Measurements from ENCODE around the gene CGRRF1. TPM values are rescaled to one million over a fixed set of nuclear protein-coding genes. Genes with fewer than 3 reads are reported as not detected.

Gene CGRRF1
- total RNA-seq, 1 experiment from 2014 or later = 14.1 TPM

DNA sequence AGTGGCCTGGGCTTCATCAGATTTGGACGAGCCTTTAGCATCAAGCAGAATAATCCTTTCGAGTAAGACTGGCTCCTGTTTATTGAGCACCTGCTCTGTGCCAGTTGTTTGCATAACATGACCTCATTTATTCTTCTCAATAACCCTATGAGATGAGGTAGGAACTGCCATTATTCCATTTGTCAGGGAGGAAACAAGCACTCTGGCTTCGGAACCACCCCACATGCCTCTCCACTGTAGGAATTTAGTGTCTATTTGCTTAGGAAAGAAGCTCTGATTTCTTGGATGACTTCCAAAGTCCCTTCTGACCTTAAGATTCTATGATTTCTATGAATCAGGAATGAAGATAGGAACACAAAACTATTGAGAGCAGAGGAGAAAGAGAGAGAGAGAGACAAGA lies 68.3 kb downstream of the CGRRF1 start:
- Histone ChIP-seq H3K4me1 (ENCODE audit: control insufficient read depth, insufficient read depth, low read length) (no peaks in the 10 kb centered on the region), H3K9me3 (ENCODE audit: control insufficient read depth, insufficient read depth, low read depth, low read length) (no peaks in the 10 kb centered on the region), H3K27ac (ENCODE audit: low read length) (no peak overlapping the region), H3K36me3 (ENCODE audit: control insufficient read depth, insufficient read depth, low read length) (no peaks in the 10 kb centered on the region), H3K4me3 (ENCODE audit: low read depth in 2 of 2, low read length in 2 of 2) (no peak overlapping the region), H3K27me3 (ENCODE audit: control insufficient read depth, insufficient read depth, low read length) (no peaks in the 10 kb centered on the region)
- TF ChIP-seq SIN3A (IDR thresholded peaks at IDR 0.05; ENCODE audit: borderline replicate concordance, insufficient read depth, low read depth, low read length) (no peak), POLR2AphosphoS5 (IDR thresholded peaks at IDR 0.05; ENCODE audit: low read depth, low read length) (no peak), TCF7L2 (IDR thresholded peaks at IDR 0.05; ENCODE audit: low read depth, low read length) (no peak)
- TF ChIP-seq, protein P1, sequence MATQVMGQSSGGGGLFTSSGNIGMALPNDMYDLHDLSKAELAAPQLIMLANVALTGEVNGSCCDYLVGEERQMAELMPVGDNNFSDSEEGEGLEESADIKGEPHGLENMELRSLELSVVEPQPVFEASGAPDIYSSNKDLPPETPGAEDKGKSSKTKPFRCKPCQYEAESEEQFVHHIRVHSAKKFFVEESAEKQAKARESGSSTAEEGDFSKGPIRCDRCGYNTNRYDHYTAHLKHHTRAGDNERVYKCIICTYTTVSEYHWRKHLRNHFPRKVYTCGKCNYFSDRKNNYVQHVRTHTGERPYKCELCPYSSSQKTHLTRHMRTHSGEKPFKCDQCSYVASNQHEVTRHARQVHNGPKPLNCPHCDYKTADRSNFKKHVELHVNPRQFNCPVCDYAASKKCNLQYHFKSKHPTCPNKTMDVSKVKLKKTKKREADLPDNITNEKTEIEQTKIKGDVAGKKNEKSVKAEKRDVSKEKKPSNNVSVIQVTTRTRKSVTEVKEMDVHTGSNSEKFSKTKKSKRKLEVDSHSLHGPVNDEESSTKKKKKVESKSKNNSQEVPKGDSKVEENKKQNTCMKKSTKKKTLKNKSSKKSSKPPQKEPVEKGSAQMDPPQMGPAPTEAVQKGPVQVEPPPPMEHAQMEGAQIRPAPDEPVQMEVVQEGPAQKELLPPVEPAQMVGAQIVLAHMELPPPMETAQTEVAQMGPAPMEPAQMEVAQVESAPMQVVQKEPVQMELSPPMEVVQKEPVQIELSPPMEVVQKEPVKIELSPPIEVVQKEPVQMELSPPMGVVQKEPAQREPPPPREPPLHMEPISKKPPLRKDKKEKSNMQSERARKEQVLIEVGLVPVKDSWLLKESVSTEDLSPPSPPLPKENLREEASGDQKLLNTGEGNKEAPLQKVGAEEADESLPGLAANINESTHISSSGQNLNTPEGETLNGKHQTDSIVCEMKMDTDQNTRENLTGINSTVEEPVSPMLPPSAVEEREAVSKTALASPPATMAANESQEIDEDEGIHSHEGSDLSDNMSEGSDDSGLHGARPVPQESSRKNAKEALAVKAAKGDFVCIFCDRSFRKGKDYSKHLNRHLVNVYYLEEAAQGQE (IDR thresholded peaks at IDR 0.05; ENCODE audit: insufficient read depth in 1 of 2, low read depth in 2 of 2, low read length in 1 of 2) = no peak
- TF ChIP-seq, protein P2, sequence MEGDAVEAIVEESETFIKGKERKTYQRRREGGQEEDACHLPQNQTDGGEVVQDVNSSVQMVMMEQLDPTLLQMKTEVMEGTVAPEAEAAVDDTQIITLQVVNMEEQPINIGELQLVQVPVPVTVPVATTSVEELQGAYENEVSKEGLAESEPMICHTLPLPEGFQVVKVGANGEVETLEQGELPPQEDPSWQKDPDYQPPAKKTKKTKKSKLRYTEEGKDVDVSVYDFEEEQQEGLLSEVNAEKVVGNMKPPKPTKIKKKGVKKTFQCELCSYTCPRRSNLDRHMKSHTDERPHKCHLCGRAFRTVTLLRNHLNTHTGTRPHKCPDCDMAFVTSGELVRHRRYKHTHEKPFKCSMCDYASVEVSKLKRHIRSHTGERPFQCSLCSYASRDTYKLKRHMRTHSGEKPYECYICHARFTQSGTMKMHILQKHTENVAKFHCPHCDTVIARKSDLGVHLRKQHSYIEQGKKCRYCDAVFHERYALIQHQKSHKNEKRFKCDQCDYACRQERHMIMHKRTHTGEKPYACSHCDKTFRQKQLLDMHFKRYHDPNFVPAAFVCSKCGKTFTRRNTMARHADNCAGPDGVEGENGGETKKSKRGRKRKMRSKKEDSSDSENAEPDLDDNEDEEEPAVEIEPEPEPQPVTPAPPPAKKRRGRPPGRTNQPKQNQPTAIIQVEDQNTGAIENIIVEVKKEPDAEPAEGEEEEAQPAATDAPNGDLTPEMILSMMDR (IDR thresholded peaks at IDR 0.05) = no peak
- BruUV-seq (replicated peaks) = no TSS peak
- CTCF ChIA-PET = no interaction called here
- DNase-seq (ENCODE audit: low read depth, low spot score) = no peak
- in situ Hi-C loops (cut with HindIII; ENCODE audit: low pct_unique_long_range_greater_than_20kb, low sequenced_read_pairs) (no loop called here), intact Hi-C loops (cut with micrococcal nuclease; ENCODE audit: unreplicated experiment) (no loop called here)
- POLR2A ChIA-PET = no interaction called here
- ATAC-seq = no peak

DNA sequence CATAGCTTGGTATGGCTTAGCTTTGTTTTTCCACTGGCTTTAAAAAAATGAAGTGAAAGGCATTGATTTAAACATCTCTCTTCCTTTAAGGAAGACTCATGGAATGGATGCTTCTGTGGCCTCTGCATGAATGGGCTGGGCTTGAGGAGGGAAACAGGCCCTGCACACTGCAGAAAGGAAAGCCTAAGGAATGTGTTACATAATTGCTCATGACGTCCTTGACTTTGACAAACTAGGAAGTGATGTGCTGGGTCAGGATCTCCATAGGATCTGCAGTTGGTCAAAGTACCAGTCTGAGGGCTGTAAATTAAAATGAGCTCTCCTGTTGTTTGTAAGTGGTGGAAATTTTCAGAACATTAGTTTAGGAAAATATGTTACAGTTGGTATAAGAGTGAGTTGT lies 69.9 kb downstream of the CGRRF1 start:
- TF ChIP-seq TCF7L2 (IDR thresholded peaks at IDR 0.05; ENCODE audit: low read depth, low read length) (no peak), SIN3A (IDR thresholded peaks at IDR 0.05; ENCODE audit: borderline replicate concordance, insufficient read depth, low read depth, low read length) (no peak), POLR2AphosphoS5 (IDR thresholded peaks at IDR 0.05; ENCODE audit: low read depth, low read length) (no peak)
- TF ChIP-seq, protein P1 (IDR thresholded peaks at IDR 0.05; ENCODE audit: insufficient read depth in 1 of 2, low read depth in 2 of 2, low read length in 1 of 2) = no peak
- TF ChIP-seq, protein P2 (IDR thresholded peaks at IDR 0.05) = no peak
- BruUV-seq (replicated peaks) = no TSS peak
- DNase-seq (ENCODE audit: low read depth, low spot score) = no peak
- in situ Hi-C loops (cut with HindIII; ENCODE audit: low pct_unique_long_range_greater_than_20kb, low sequenced_read_pairs) (no loop called here), intact Hi-C loops (cut with micrococcal nuclease; ENCODE audit: unreplicated experiment) (no loop called here)
- H3K9me3 ChIP-seq (ENCODE audit: control insufficient read depth, insufficient read depth, low read depth, low read length) = no peaks in the 10 kb centered on the region
- no peak overlapping the region for H3K4me3 ChIP-seq (ENCODE audit: low read depth in 2 of 2, low read length in 2 of 2)
- H3K27ac ChIP-seq (ENCODE audit: low read length) = no peak overlapping the region
- ChIA-PET CTCF (no interaction called here), POLR2A (interaction anchor here (0.6 kb wide), 1 partner anchor 96 kb away, joined by 5 read pairs; no protein-coding TSS in a partner anchor)
- H3K36me3 ChIP-seq (ENCODE audit: control insufficient read depth, insufficient read depth, low read length) = no peaks in the 10 kb centered on the region
- H3K4me1 ChIP-seq (ENCODE audit: control insufficient read depth, insufficient read depth, low read length) = no peaks in the 10 kb centered on the region
- H3K27me3 ChIP-seq (ENCODE audit: control insufficient read depth, insufficient read depth, low read length) = no peaks in the 10 kb centered on the region
- no peak for ATAC-seq

Data from Panc1 (cell line).